ENCODE data around the gene ATXN7. TPM values are rescaled to one million over a fixed set of nuclear protein-coding genes. Genes with fewer than 3 reads are reported as not detected.

The ATXN7 gene
- total RNA-seq, 1 donor from 2014 or later = 6.3 TPM

GRCh38 chr3:63905731-63906620, 42.3 kb downstream of the ATXN7 start:
- DNase-seq (ENCODE audit: low read depth in 2 of 2) = no peak

- DNase-seq (ENCODE audit: low read depth in 2 of 2) = peak; percentile 19 to 28
Observed at GRCh38 chr3:63908081-63908736, 44.5 kb downstream of the ATXN7 start.

DNA sequence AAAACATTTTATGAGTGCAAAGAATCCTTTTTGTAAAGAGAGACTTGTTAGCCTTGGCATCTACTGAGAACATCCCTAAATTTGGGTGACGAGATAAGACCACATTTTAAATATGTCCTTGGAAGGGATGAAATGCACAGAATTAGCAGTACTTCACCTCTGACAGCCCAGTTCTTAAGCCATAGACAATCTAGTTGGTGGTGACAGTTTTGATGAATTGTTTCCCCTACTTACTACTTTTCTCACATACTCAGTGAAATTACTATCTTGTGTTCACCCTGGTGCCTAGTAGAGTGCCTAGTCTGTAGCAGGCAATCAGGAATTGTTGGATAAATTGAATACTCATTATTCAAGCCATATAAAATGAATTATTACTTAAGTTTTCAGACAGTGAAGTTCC, 45.1 kb downstream of the ATXN7 start:
- no peak for DNase-seq (ENCODE audit: low read depth in 2 of 2)

- DNase-seq (ENCODE audit: low read depth in 2 of 2) = peak in 1 of 2 donors; percentile 18
Observed at GRCh38 chr3:63909431-63909830, 45.8 kb downstream of the ATXN7 start.

DNA sequence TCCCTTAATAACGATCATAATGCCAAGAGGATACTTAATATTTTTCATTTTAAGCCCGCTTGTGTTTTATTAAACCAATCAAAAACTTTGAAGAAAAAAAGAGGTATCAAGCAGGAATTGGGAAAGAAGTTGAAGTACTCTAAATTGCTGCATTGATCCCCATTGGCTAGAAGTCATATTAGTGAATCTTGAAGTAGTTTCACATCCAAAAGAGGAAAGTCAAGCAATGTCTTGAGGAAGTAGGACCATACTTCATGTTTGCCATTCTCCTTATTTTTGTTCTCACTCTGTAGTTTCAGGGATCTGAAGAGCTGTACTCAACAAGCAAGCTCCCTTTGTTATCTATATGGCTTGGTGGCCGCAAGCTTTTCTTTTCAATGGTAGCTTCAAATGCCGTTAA, 46.3 kb downstream of the ATXN7 start:
- no peak for DNase-seq (ENCODE audit: low read depth in 2 of 2)

DNA sequence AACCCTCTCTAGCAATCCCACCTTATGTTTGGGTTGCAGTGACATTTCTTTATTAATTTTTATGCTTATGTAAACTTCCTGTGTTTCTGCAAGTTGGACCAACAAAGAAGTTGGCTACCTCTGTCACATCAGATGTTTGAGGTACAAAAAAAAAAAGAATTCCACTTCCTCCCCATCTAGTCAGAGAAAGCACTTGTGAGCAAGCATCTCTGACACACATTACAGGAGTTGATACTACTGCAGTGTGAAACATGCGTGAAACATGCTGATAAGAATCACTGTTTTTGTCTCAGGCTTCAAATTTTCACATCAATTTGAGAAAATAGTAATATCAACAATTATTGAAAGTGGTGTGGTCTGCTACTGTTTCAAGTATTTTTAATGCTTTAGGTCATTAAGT, 47.2 kb downstream of the ATXN7 start:
- peak; percentile 40 to 60 for DNase-seq (ENCODE audit: low read depth in 2 of 2)

DNA sequence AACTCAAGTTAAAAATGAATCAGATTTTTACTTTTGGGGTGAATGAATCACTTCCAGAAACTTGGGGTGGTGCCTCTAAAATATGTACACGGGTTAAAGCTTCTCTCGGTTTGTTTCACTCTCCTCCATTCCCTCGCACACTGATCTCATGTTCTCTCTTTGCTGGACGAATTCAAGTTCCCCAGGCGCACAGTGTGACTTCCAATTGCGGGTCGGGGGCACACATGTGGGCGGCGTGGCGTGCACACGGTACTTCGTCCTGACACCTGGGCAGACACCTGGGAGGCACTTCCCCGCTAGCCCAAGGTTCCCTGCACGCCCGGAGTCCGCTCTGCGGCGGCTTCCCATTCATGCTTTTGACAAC, 47.8 kb downstream of the ATXN7 start:
- no peak for DNase-seq (ENCODE audit: low read depth in 2 of 2)

- DNase-seq (ENCODE audit: low read depth in 2 of 2) = peak; percentile 88 to 91
Observed at GRCh38 chr3:63911873-63912767, 48.5 kb downstream of the ATXN7 start, which contains the start of gene SCAANT1. TSS of gene SCAANT1 (minus strand) at chr3:63912383.

- peak; percentile 57 to 64 for DNase-seq (ENCODE audit: low read depth in 2 of 2)
Observed at GRCh38 chr3:63912768-63913588, 49.3 kb downstream of the ATXN7 start.

GRCh38 chr3:63914312-63914711, 50.6 kb downstream of the ATXN7 start:
- DNase-seq (ENCODE audit: low read depth in 2 of 2) = peak; percentile 27 to 65

DNA sequence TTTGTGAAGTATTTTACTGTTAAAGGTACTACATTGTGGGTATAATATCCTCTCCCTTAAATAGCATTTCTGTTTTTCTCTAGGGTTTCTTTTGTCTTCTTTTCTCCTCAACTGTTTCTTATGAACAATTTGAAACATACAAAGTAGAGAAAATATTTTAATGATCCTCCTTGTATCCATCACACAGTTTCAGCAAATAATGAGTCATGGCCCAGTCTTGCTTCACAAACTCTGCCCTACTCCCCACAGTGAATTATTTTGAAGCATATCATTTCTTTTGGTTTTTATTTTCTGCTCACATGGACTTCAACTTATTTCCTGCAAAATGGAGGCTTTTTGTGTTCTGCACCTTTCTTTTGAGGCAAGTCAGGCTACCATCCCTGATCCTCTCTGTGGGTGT, 54.7 kb downstream of the ATXN7 start:
- DNase-seq (ENCODE audit: low read depth in 2 of 2) = no peak

- DNase-seq (ENCODE audit: low read depth in 2 of 2) = no peak
Observed at GRCh38 chr3:63920001-63920400, 56.3 kb downstream of the ATXN7 start.

GRCh38 chr3:63921741-63922482, 58.2 kb downstream of the ATXN7 start:
- DNase-seq (ENCODE audit: low read depth in 2 of 2) = no peak

GRCh38 chr3:63922491-63923199, 59.0 kb downstream of the ATXN7 start:
- DNase-seq (ENCODE audit: low read depth in 2 of 2) = no peak

DNA sequence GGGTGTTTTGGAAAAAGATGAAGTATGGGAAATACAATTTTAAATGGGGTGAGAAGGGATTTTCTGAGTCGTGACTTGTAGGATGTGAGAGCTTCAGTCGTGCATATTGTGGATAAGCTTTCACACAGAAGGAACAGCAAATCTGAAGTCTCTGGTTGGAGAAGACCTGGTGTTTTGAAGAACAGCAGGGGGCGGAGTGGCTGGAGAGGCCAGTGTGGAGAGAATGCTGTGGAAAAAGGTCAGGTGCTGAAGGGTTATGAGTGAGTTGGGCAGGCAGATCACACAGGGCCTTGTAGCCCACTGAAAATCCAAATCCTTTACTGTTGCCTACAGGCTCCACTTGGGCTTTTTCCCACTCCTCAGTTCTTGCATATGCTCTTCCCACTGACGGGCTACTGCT, 62.6 kb downstream of the ATXN7 start:
- no peak for DNase-seq (ENCODE audit: low read depth in 2 of 2)

DNA sequence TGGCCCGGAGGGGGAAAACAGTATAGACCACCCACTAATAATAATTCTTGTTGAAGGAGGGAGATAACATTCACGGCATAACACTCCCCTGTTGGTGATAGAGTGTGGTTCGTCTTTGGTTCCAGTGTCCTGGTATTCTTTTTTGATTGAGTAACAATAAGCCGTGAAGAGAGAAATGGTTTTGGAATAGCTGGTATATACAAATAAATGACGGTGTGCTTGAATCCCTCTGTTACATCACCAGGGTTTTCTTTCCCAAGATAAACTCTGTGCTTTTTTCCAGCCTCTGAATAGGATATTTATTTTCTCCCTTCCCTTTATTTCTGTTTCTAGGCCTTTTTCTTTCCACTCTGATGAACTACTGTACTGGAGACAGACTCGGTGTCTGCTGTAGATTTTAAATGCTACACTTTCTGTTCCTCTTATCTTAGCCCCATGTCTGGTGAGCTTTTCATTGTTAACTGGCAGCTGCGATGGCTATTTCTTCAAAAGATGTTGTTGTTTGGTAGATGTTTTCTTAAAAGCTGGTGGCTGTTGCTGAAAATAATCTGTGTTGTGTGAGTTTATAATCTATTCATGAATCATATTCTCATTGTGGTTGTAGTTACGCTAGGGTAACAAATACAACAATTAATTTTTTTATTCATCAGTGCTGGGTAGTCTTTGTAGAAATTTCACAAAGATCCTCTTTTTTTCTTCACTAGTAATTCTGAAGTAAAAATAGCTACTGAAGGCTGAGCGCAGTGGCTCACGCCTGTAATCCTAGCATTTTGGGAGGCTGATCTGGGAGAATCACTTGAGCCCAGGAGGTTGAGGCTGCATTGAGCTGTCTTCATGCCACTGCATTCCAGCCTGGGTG, 64.0 kb downstream of the ATXN7 start:
- no peak for DNase-seq (ENCODE audit: low read depth in 2 of 2)

- DNase-seq (ENCODE audit: low read depth in 2 of 2) = no peak
Observed at GRCh38 chr3:63931290-63931689, 67.6 kb downstream of the ATXN7 start.

GRCh38 chr3:63932509-63933212, 69.0 kb downstream of the ATXN7 start:
- DNase-seq (ENCODE audit: low read depth in 2 of 2) = no peak
